ENCODE results near the gene SH3PXD2B. TPM values are rescaled to one million over a fixed set of nuclear protein-coding genes. Genes with fewer than 3 reads are reported as not detected.
A peak's percentile ranks its signal among the peaks of the same experiment; 100 is the strongest.

Gene SH3PXD2B
- total and polyA plus RNA-seq, 2 of the 13 experiments (the other 11 are each of a cell fraction or from before 2014, with no cell fraction given), result 3.4 to 4.6 TPM

- CTCF ChIA-PET (ENCODE audit: low intra/inter-chr PET ratio, low total read pairs), result no interaction called here
- peak overlapping the region; percentile 68 for H3K4me2 ChIP-seq (ENCODE audit: low read depth, low read length)
- BruUV-seq (replicated peaks), result no TSS peak
- no peak for DNase-seq (ENCODE audit: low spot score)
- ATAC-seq, result no peak
- H2AFZ ChIP-seq (ENCODE audit: low read length), result peak overlapping the region; percentile 46
- H3K4me3 ChIP-seq (replicated peaks in 1 of 3; ENCODE audit: insufficient read depth in 1 of 3, low read depth in 2 of 3, low read length in 3 of 3), result peak overlapping the region in 1 of 3 experiments; percentile 21; a peak in 2 of 6 replicates
- intact Hi-C loops (cut with micrococcal nuclease; ENCODE audit: unreplicated experiment) (no loop called here), in situ Hi-C loops (cut with HindIII; ENCODE audit: extremely low pct_ligation_motif_present, low pct_unique_long_range_greater_than_20kb) (loop anchor here (10.0 kb wide), 1 partner anchor 181 kb away; no protein-coding TSS in a partner anchor)
- POLR2A ChIA-PET, result interaction anchor here (0.7 to 1.0 kb wide), 2 partner anchors 9 to 13 kb away, joined by 4 to 6 read pairs; no protein-coding TSS in a partner anchor
- FAIRE-seq, result no peak
- peaks cover 26% of the 10 kb centered on the region for H3K79me2 ChIP-seq (ENCODE audit: insufficient read depth, low read length)
- WGBS (ENCODE audit: low lambda C conversion rate), result 41% methylated on average over 15 of the region's 15 CpGs
- no peaks in the 10 kb centered on the region for H3K36me3 ChIP-seq (replicated peaks in 1 of 2; ENCODE audit: control insufficient read depth in 1 of 2, insufficient read depth in 2 of 2, low read length in 2 of 2)
- 0 out of 2 replicates have a peak overlapping the region, but pooled peaks have one; percentile 14 for H3K9ac ChIP-seq (ENCODE audit: insufficient read depth, low read depth, low read length)
- H3K9me3 ChIP-seq (ENCODE audit: low read length), result no peaks in the 10 kb centered on the region
- no peak overlapping the region for H3K27ac ChIP-seq (ENCODE audit: extremely low read length, insufficient read depth, low read length)
- H3K27me3 ChIP-seq (ENCODE audit: control insufficient read depth in 1 of 2, insufficient read depth in 2 of 2, low read length in 2 of 2), result no peaks in the 10 kb centered on the region; a peak in 1 of 5 replicates
- 0 out of 2 replicates have a peak, but pooled peaks cover 8% of the 10 kb centered on the region for H4K20me1 ChIP-seq (ENCODE audit: insufficient read depth, low read length)
- peaks cover 47% of the 10 kb centered on the region for H3K4me1 ChIP-seq (ENCODE audit: insufficient read depth, low read length)
- TF ChIP-seq ATRX (CRISPR knock-in tag; IDR thresholded peaks at IDR 0.05; ENCODE audit: borderline replicate concordance) (no peak), ZBTB44 (CRISPR knock-in tag; IDR thresholded peaks at IDR 0.05) (no peak), ZNF260 (CRISPR knock-in tag; IDR thresholded peaks at IDR 0.05; ENCODE audit: borderline replicate concordance, low read depth) (no peak), HOXD1 (CRISPR knock-in tag; IDR thresholded peaks at IDR 0.05) (no peak), CHCHD3 (CRISPR knock-in tag; IDR thresholded peaks at IDR 0.05) (no peak), MBNL3 (CRISPR knock-in tag; conservative IDR thresholded peaks at IDR 0.05) (no peak), GABPB1 (CRISPR knock-in tag; IDR thresholded peaks at IDR 0.05) (no peak), ZBTB7B (CRISPR knock-in tag; IDR thresholded peaks at IDR 0.05) (no peak), ZNF567 (CRISPR knock-in tag; IDR thresholded peaks at IDR 0.05; ENCODE audit: borderline replicate concordance) (no peak), ZFP36L1 (CRISPR knock-in tag; IDR thresholded peaks at IDR 0.05) (no peak), HMGA1 (CRISPR knock-in tag; conservative IDR thresholded peaks at IDR 0.05) (no peak), ZNF660 (CRISPR knock-in tag; IDR thresholded peaks at IDR 0.05; ENCODE audit: borderline replicate concordance, low read depth) (no peak), PCBP1 (IDR thresholded peaks at IDR 0.05; ENCODE audit: borderline replicate concordance, low read depth, low read length) (no peak), DNMT3B (CRISPR knock-in tag; conservative IDR thresholded peaks at IDR 0.05) (no peak), ZNF609 (CRISPR knock-in tag; IDR thresholded peaks at IDR 0.05; ENCODE audit: borderline replicate concordance) (no peak), SAFB2 (CRISPR knock-in tag; IDR thresholded peaks at IDR 0.05; ENCODE audit: borderline replicate concordance, low read depth) (no peak)
These were observed 168.8 kb downstream of the SH3PXD2B start for GRCh38 chr5:172285226-172286143.
